ENCODE data around the gene TRABD2B. TPM values are rescaled to one million over a fixed set of nuclear protein-coding genes. Genes with fewer than 3 reads are reported as not detected.

The TRABD2B gene
- total RNA-seq, 4 donors from 2014 or later: 0.05 to 0.15 (median 0.12) TPM

- TF ChIP-seq POLR2A (IDR thresholded peaks at IDR 0.05) (no peak), CTCF (IDR thresholded peaks at IDR 0.05 in 4 of 5, conservative IDR thresholded peaks at IDR 0.05 in 1 of 5) (no peak)
- intact Hi-C loops (cut with DNase I; ENCODE audit: low total_unique reads) (no loop called here), in situ Hi-C loops (cut with MboI; ENCODE audit: low sequenced_read_pairs in 4 of 4) (loop anchor here in 1 of 4 donors (25.0 kb wide), 1 partner anchor 195 kb away; the partner anchor contains the start of gene TRABD2B)
- H3K4me3 ChIP-seq: no peak overlapping the region
- no peak overlapping the region for H3K27ac ChIP-seq
- no peaks in the 10 kb centered on the region for H3K27me3 ChIP-seq
- H3K36me3 ChIP-seq: no peaks in the 10 kb centered on the region
- no peak for DNase-seq
- no peaks in the 10 kb centered on the region for H3K9me3 ChIP-seq
- H3K4me1 ChIP-seq: no peaks in the 10 kb centered on the region
- peak in 1 of 2 donors; percentile 31 for ATAC-seq
Observed at GRCh38 chr1:47791879-47792608, 205.1 kb downstream of the TRABD2B start.

GRCh38 chr1:47788761-47789160, 208.4 kb downstream of the TRABD2B start:
- Histone ChIP-seq H3K4me3 (no peak overlapping the region), H3K9me3 (no peaks in the 10 kb centered on the region), H3K27ac (no peak overlapping the region), H3K27me3 (no peaks in the 10 kb centered on the region), H3K36me3 (no peaks in the 10 kb centered on the region), H3K4me1 (peaks cover 9 to 24% of the 10 kb centered on the region in 2 donors)
- ATAC-seq (no peak), DNase-seq (no peak)
- in situ Hi-C loops (cut with MboI; ENCODE audit: low sequenced_read_pairs in 4 of 4) (loop anchor here in 1 of 4 donors (25.0 kb wide), 1 partner anchor 199 kb away; the partner anchor contains the start of gene TRABD2B), intact Hi-C loops (cut with DNase I; ENCODE audit: low total_unique reads) (loop anchor here (5.0 kb wide), 1 partner anchor 144 kb away; no protein-coding TSS in a partner anchor)
- TF ChIP-seq POLR2A (IDR thresholded peaks at IDR 0.05) (no peak), CTCF (IDR thresholded peaks at IDR 0.05 in 4 of 5, conservative IDR thresholded peaks at IDR 0.05 in 1 of 5) (no peak)

- H3K4me3 ChIP-seq: no peak overlapping the region
- H3K36me3 ChIP-seq: no peaks in the 10 kb centered on the region
- no peak for DNase-seq
- ATAC-seq: no peak
- in situ Hi-C loops (cut with MboI; ENCODE audit: low sequenced_read_pairs in 4 of 4): loop anchor here in 1 of 4 donors (25.0 kb wide), 1 partner anchor 200 kb away; the partner anchor contains the start of gene TRABD2B
- peaks cover 20 to 36% of the 10 kb centered on the region in 2 donors for H3K4me1 ChIP-seq
- TF ChIP-seq CTCF (IDR thresholded peaks at IDR 0.05 in 4 of 5, conservative IDR thresholded peaks at IDR 0.05 in 1 of 5) (no peak), POLR2A (IDR thresholded peaks at IDR 0.05) (no peak)
- intact Hi-C loops (cut with DNase I; ENCODE audit: low total_unique reads): loop anchor here (5.0 kb wide), 1 partner anchor 145 kb away; no protein-coding TSS in a partner anchor
- no peaks in the 10 kb centered on the region for H3K27me3 ChIP-seq
- no peak overlapping the region for H3K27ac ChIP-seq
- H3K9me3 ChIP-seq: no peaks in the 10 kb centered on the region
Observed at GRCh38 chr1:47787560-47787959, 209.6 kb downstream of the TRABD2B start.

- H3K9me3 ChIP-seq: no peaks in the 10 kb centered on the region
- no peak for TF ChIP-seq CTCF (IDR thresholded peaks at IDR 0.05 in 4 of 5, conservative IDR thresholded peaks at IDR 0.05 in 1 of 5)
- no peak for TF ChIP-seq POLR2A (IDR thresholded peaks at IDR 0.05)
- intact Hi-C loops (cut with DNase I; ENCODE audit: low total_unique reads) (loop anchor here (5.0 kb wide), 1 partner anchor 146 kb away; no protein-coding TSS in a partner anchor), in situ Hi-C loops (cut with MboI; ENCODE audit: low sequenced_read_pairs in 4 of 4) (loop anchor here in 1 of 4 donors (25.0 kb wide), 1 partner anchor 201 kb away; the partner anchor contains the start of gene TRABD2B)
- H3K27me3 ChIP-seq: no peaks in the 10 kb centered on the region
- H3K27ac ChIP-seq: peak overlapping the region in 3 of 4 donors; percentile 15 to 57 (median 57)
- H3K4me1 ChIP-seq: peaks cover 24 to 48% of the 10 kb centered on the region in 2 donors
- ATAC-seq (no peak), DNase-seq (no peak)
- no peak overlapping the region for H3K4me3 ChIP-seq
- no peaks in the 10 kb centered on the region for H3K36me3 ChIP-seq
Observed at GRCh38 chr1:47786316-47786715, 210.9 kb downstream of the TRABD2B start.
